ENCODE measurements around the gene TOM1L1.
A peak's percentile ranks its signal among the peaks of the same experiment; 100 is the strongest.

Gene TOM1L1

GRCh38 chr17:54901230-54901822, 674 bp downstream of the TOM1L1 start:
- Histone ChIP-seq H3K36me3 (ENCODE audit: control insufficient read depth in 2 of 2, insufficient read depth in 1 of 2, low read length in 2 of 2) (peaks cover 15 to 23% of the 10 kb centered on the region in 2 experiments), H3K9me3 (ENCODE audit: control insufficient read depth, insufficient read depth, low read depth, low read length) (no peaks in the 10 kb centered on the region), H3K4me1 (ENCODE audit: control insufficient read depth, insufficient read depth, low read length) (no peaks in the 10 kb centered on the region), H3K4me3 (ENCODE audit: low read depth, low read length) (peak overlapping the region; percentile 86), H3K27ac (ENCODE audit: extremely low read depth, low read depth, low read length) (peak overlapping the region; percentile 68)
- ChIA-PET POLR2A (interaction anchor here (0.7 to 1.9 kb wide), 2 partner anchors 9 to 12 kb away, joined by 3 to 5 read pairs; no protein-coding TSS in a partner anchor), CTCF (interaction anchor here (0.6 to 1.0 kb wide), 4 partner anchors 8 to 408 kb away, joined by 3 read pairs; no protein-coding TSS in a partner anchor)
- TF ChIP-seq IKZF3 (tag by site-specific recombination; IDR thresholded peaks at IDR 0.05) (peak; percentile 93), ZNF169 (tag by site-specific recombination; IDR thresholded peaks at IDR 0.05) (no peak), ZFP3 (tag by site-specific recombination; IDR thresholded peaks at IDR 0.05; ENCODE audit: low read depth) (no peak), ZNF670 (tag by site-specific recombination; IDR thresholded peaks at IDR 0.05; ENCODE audit: low read depth) (no peak), ZNF416 (tag by site-specific recombination; IDR thresholded peaks at IDR 0.05) (no peak), ZNF596 (tag by site-specific recombination; IDR thresholded peaks at IDR 0.05) (no peak), OSR2 (tag by site-specific recombination; IDR thresholded peaks at IDR 0.05) (peak; percentile 94), ZNF645 (tag by site-specific recombination; IDR thresholded peaks at IDR 0.05) (no peak), ZNF843 (tag by site-specific recombination; IDR thresholded peaks at IDR 0.05) (no peak), ZNF239 (tag by site-specific recombination; IDR thresholded peaks at IDR 0.05) (no peak), ZNF791 (tag by site-specific recombination; IDR thresholded peaks at IDR 0.05) (no peak), ZNF629 (tag by site-specific recombination; IDR thresholded peaks at IDR 0.05) (peak; percentile 93), ZBTB6 (tag by site-specific recombination; IDR thresholded peaks at IDR 0.05) (no peak), OVOL3 (tag by site-specific recombination; IDR thresholded peaks at IDR 0.05) (no peak), MZF1 (tag by site-specific recombination; IDR thresholded peaks at IDR 0.05; ENCODE audit: borderline replicate concordance) (no peak), ZNF24 (tag by site-specific recombination; IDR thresholded peaks at IDR 0.05) (peak; percentile 68; the same call in 1 of the 2 replicates), ZNF776 (tag by site-specific recombination; IDR thresholded peaks at IDR 0.05; ENCODE audit: borderline replicate concordance) (no peak), ZNF354C (tag by site-specific recombination; IDR thresholded peaks at IDR 0.05; ENCODE audit: borderline replicate concordance, low read depth) (no peak), ZNF114 (tag by site-specific recombination; IDR thresholded peaks at IDR 0.05) (no peak), TCF7L2 (IDR thresholded peaks at IDR 0.05; ENCODE audit: borderline replicate concordance, low read depth, low read length) (no peak), ZNF837 (tag by site-specific recombination; IDR thresholded peaks at IDR 0.05) (no peak), KLF7 (tag by site-specific recombination; IDR thresholded peaks at IDR 0.05; ENCODE audit: borderline replicate concordance) (0 out of 2 replicates have a peak, but pooled peaks have one; percentile 60), GLIS2 (tag by site-specific recombination; IDR thresholded peaks at IDR 0.05) (no peak), ZNF707 (tag by site-specific recombination; IDR thresholded peaks at IDR 0.05) (no peak), ZNF549 (tag by site-specific recombination; IDR thresholded peaks at IDR 0.05) (no peak), SP7 (tag by site-specific recombination; IDR thresholded peaks at IDR 0.05) (peak; percentile 61), ZNF626 (tag by site-specific recombination; IDR thresholded peaks at IDR 0.05) (no peak), ZNF664 (tag by site-specific recombination; IDR thresholded peaks at IDR 0.05) (no peak), ZNF555 (tag by site-specific recombination; conservative IDR thresholded peaks at IDR 0.05) (no peak), SP3 (tag by site-specific recombination; IDR thresholded peaks at IDR 0.05) (no peak), GLI2 (tag by site-specific recombination; IDR thresholded peaks at IDR 0.05; ENCODE audit: borderline replicate concordance, low read depth) (no peak), ZSCAN30 (tag by site-specific recombination; IDR thresholded peaks at IDR 0.05) (no peak), ZNF510 (tag by site-specific recombination; IDR thresholded peaks at IDR 0.05; ENCODE audit: insufficient replicate concordance) (no peak)
- TF ChIP-seq, protein P1, sequence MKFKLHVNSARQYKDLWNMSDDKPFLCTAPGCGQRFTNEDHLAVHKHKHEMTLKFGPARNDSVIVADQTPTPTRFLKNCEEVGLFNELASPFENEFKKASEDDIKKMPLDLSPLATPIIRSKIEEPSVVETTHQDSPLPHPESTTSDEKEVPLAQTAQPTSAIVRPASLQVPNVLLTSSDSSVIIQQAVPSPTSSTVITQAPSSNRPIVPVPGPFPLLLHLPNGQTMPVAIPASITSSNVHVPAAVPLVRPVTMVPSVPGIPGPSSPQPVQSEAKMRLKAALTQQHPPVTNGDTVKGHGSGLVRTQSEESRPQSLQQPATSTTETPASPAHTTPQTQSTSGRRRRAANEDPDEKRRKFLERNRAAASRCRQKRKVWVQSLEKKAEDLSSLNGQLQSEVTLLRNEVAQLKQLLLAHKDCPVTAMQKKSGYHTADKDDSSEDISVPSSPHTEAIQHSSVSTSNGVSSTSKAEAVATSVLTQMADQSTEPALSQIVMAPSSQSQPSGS (tag by site-specific recombination; IDR thresholded peaks at IDR 0.05; ENCODE audit: low read depth): peak; percentile 90
- TF ChIP-seq, protein P2, sequence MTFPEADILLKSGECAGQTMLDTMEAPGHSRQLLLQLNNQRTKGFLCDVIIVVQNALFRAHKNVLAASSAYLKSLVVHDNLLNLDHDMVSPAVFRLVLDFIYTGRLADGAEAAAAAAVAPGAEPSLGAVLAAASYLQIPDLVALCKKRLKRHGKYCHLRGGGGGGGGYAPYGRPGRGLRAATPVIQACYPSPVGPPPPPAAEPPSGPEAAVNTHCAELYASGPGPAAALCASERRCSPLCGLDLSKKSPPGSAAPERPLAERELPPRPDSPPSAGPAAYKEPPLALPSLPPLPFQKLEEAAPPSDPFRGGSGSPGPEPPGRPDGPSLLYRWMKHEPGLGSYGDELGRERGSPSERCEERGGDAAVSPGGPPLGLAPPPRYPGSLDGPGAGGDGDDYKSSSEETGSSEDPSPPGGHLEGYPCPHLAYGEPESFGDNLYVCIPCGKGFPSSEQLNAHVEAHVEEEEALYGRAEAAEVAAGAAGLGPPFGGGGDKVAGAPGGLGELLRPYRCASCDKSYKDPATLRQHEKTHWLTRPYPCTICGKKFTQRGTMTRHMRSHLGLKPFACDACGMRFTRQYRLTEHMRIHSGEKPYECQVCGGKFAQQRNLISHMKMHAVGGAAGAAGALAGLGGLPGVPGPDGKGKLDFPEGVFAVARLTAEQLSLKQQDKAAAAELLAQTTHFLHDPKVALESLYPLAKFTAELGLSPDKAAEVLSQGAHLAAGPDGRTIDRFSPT (tag by site-specific recombination; IDR thresholded peaks at IDR 0.05): peak; percentile 56
